DMS153 (cell line): Measurements from ENCODE around the gene ZEB2.

ENCODE experiments used
- DNase-seq: peaks from one replicate; lab custom pipeline; 2025; lab: John Stamatoyannopoulos, UW

Gene ZEB2

DNA sequence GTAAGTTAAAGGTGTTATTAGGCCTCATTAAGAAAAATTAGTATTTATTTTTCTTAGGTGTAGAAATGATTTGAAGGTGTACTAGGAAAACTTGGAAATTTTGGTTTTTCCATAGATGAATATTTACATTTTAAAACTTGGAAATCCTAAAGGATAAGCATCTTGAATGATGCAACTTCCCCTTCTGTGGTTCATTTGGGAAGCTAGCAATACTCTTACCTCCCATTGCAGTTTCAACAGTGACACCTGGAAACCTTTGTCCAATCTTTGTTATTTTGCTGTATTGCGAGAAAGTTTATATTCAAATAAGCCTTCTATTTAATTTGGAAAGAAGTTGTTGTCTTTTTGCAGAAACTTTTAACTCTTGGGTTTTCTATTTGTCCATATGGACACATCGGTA, 68.5 kb downstream of the ZEB2 start:
- no peak for DNase-seq

DNA sequence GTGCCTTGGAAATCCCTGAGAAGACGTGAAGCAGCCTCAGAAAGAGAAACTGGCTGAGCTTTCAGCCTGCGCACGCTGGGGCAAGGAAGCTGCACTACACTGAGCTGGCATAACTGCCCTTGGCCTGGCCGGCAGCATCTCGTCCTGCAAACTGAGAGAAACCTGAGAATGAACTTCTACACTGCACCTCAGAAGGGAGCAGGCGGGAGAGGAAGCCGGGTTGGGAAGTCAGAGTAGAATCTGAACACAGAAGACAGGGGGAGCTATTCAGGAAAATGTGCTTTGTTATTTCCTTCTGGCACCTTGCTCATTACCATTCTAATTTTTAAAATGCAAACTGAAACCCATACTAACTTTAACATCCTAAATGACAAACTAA, 70.9 kb downstream of the ZEB2 start:
- DNase-seq: no peak

DNA sequence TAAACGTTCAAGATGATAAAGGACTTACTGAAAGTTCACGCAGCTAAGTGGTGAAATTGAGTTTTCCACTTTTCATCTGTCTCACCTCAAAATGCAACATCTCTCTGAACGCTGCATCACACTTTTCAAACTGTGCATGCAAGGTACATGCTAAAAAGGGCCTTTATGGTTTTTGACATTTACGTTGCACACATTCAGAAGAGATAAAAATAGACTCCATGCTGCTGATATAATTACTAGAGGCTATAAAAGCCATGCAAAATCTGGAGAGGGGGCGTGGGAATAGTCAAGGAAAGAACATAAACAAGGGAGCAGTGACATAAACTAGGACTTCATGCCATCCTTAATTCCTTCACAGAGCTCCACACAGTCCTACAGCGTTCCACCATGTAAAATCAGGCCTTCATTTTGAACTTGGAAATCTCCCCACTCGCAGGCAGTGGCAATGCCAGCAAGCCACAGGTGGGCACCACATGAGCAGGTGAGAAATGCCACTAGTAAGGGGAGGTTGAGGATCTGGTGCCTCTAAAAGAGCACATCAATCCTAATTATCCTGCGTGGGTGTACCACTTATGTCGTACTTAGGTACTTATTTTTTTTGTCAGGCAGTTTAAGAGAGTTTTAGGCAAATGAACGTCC, 71.4 kb downstream of the ZEB2 start:
- no peak for DNase-seq

DNA sequence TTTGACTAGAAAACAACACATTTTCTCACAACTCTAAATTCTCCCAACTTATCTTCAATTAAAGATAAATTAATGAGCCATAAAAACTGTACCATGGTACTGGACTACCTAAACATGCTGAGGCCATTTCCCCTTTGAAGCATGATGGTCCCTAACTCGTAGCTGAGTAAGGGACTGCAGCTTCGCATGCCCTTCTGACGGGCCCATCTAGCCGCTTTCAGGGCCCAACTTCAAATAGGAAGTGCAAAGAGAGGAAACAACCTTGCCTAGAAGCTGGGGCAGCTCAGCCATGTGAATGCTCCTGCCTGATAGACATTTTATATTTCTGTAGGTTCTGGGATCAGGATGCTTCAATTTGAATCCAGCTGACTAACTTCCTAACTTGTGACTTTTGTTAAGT, 72.4 kb downstream of the ZEB2 start:
- no peak for DNase-seq

DNA sequence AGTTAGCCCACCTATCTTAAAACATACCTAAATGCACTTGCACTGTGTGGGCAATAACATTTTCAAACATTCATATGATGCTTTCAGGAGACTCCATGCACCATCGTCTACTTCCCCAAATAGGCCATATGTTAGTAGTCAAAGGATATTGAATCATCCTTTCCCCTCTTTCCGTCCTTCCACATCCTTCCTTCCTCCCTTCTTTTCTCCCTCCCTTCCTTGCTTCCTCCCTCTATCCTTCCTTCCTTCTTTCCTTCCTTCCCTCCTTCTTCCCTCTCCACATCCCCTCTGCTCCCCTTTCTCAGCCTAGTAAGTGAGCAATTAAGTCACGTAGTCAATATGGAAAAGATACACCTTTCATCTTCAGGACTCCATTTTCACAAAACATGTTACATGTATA, 73.8 kb downstream of the ZEB2 start:
- DNase-seq: no peak

DNA sequence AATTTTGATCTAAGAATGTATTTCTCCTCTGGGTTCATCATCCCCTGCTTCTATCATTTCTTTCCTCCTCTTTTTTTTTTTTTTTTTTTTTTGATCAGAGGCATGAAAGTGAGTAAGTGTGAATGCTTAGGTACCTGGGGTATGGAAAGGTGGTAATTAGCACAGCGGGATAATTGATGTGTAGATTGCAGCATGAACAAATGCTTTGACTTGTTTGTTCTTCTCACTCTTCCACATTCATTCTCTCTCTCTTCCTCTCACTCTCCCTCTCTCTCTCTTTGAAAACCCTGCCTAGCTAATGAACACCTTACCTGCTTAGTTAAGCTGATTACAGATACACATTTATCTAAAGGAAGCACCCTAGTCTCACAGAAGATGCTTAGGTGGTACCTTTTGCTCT, 74.7 kb downstream of the ZEB2 start:
- DNase-seq: no peak

DNA sequence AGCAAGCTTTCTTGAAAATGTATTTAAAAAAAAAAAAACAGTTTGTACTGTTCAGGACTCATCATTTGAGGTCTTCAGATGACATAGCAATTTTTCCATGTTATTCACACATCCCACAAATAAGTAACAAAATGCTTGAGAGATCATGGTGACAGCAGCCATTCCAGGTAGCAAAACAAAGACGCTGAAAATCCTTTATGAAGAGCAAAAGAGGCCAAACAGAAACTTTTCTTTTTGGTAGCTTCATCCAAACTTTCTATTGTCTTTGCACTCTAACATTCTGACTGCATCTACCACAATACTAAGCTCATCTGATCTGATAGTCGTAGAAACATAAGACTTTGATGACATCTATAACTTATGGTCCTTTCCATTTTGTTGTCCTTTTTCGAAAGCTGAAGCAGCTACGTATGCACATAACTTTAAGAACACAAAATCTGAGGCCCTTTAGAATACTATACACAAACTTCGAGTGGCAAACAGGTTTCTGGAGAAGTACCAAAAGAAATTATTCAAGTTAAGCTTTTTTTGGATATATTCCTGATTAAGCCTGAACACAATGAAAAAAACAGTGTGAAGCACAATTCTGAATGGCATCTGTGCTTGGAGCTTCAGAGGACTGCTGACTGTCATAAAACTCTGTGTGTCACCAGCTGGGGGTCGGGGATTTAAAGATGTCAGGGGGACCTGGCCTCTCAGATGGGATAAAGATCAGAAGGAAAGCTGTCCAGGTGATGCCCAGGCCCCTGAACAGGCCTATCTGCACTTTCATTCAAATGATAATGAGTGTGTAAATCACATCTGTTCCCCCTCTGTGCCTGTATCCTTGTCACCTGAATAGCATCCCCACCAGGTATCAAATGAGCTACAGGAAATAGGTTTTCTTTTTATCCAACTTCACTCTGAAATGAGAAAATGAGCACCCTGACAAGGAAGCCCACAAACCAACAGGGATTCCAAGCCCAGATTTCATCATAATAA, 75.8 kb downstream of the ZEB2 start:
- no peak for DNase-seq

DNA sequence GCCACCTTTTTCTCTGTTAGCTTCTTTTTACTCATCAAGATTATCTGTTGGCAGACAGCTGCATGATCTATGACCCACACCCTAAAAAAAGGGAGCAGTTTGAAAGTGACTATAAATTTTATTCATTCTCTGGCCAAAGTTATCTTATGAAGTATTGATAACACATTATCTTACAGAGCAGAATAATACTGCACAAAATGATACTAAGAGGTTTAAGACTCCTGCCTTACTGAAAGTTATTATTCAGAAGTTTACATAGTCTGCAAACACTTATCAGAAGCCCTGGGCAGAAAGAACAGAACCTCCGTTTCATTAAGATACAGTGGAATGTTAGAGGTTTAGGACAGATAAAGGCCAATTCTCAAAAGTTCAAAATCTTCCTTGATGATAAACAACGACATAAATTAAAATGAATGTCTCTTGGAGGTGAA, 78.2 kb downstream of the ZEB2 start:
- no peak for DNase-seq

DNA sequence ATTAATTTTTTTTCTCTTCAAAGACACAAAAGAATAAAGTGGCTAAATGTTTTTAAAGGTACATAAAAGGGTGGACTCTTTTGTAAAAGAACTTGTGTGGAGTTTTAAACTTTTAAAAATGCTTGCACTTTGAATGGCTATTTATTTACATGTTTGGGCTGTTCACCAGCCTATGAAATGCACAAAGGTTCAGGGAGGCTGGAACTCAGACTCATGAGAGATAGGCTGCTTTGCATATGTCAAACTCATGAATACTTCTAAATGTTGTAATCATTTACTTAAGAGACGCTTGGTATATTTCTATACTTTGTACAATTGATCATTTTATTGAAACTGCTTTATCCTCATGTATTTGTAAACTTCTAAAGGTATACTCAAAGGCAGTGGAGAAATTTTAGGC, 79.9 kb downstream of the ZEB2 start:
- no peak for DNase-seq

DNA sequence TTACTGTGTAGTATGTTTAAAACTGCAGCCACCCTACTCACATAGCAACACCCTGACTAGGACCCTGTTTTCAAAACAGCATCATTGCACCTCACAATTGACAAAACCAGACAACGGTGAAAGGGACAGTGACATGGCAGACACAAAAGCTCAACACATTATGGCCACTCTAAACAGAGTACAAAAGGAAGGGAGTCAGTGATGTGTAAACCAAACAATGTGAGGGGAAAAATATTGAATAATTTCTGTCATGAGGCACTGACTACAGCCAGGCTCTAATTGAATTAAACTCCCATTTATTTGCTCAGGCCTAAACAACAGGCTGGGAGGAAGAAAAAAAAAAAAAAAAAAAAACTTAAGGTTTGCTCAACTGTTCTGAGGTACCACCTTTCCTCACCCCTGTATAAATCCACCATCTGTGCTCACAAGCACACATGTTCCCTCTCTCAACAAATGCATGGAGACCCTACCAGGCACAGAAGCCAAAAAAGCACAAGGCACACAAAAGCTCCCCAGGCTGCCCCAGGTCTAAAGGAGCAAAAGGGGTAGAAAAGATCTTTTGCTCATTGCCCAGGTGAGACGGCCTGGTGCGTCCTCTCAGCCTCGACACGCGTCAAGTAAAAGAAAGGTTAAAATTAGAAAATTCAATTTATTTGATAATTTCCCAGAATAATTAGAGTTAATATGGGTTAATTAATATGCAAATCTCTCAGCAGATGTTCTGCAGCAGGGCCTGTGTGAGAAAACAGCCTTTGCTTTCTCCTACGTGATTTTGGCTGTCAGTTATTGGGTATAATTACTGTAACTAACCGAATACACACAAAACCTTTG, 80.9 kb downstream of the ZEB2 start:
- DNase-seq: peak; percentile 62

DNA sequence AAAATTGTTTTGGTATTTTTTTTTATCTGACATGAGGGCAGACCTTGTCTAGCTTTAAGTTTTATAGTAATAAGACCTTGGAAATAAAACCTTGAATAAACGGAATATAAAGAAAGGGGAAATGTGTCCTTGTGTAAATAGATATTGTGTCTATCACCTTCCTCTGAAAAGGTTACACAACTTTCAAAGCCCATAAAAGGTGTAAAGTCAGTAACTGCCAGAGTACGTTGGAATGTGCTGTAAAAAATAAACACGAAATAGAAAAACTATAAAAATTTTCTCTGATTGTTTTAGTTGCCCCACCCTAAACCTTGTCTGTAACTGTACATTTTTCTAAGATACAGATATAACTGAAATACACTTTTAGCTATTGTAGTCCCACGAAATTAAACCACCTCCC, 82.3 kb downstream of the ZEB2 start:
- no peak for DNase-seq

DNA sequence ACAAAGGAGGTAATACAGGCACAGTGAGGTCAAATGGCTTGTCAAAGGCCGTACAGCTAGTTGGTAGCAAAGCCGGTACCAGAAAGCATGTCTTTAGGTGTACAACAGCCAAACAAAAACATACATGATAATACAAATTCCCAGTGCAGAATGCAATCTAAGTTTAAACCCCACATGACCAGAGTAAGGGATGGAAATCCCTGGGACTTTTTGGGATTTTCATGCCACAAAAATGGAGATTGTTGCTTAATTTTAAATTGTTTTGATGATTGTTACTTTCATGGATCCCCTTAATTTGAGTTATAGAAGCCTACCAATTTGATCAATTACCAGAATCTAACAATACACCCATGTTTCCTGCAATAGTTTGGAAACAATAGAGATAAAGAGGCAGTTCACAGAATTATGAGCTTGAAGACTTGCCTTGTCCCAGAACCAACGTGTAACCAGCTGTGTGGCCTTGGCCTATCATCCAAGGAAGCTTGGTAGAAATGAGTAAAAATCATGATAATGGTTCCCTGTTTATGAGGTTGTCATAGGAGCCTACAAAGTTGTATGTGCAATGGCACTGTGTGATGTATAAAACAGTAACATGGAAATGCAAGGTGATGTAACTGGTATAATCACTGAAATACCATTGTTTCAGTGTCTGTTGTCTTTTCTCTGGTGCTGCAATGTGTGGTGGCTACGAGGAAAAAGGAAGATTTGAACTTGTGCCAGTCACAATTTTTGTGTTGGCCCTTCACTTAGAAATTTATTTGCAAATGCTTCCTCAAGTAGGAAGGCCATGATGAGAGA, 85.3 kb downstream of the ZEB2 start:
- no peak for DNase-seq

DNA sequence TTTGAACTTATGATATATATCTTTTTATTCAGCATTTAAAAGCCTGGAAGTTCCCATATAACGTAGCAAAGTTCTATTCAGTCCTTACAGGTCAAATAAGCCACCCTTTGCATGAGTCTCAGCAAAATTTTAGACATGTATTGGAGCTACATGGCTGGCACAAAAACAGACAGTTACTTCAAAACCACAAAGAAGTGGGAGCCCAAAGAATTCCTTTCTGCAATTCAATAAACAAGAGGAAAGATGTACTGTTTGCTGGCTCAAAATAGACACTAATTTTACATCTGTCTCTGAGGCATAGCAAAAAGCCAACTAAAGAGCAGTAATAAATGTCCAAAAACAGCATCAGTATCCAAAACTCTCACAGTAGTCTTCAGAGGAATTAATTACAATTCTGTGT, 87.0 kb downstream of the ZEB2 start:
- no peak for DNase-seq

DNA sequence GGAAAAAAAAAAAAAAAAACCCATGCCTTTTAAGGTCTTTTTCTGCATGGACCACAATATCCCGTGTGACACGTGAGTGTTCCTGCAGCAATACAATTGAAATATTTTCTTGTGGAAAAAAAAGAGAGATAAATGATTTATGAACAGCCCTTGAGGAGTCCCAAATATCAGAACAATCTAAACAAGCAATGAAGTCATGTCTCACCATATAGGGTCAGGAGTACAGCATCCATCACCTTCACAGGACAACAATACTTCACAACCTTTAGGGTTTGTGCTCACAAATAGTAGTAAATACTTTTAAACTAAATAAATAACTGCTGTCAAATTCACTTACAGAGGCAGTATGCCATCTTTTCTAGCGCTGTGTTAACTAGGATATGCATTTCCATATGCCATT, 87.9 kb downstream of the ZEB2 start:
- no peak for DNase-seq

DNA sequence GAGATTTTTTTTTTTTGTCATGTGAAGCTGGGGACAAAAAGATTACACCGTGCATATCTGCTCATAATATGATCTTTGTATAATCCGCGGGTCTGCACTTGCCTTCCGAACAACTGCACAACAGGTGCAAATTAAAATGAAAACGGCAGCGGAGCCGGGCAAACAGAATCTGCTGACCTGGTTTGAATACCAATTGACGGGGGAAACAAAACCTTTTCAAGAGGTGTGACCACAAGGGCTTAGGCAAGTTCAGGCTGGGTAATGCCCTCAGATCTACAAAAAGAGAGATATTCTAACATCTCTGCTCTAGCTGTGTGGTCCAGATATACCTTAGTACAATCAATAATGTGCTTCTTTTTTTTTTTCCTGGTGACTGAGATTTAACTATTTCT, 88.5 kb downstream of the ZEB2 start:
- peak; percentile 68 for DNase-seq

DNA sequence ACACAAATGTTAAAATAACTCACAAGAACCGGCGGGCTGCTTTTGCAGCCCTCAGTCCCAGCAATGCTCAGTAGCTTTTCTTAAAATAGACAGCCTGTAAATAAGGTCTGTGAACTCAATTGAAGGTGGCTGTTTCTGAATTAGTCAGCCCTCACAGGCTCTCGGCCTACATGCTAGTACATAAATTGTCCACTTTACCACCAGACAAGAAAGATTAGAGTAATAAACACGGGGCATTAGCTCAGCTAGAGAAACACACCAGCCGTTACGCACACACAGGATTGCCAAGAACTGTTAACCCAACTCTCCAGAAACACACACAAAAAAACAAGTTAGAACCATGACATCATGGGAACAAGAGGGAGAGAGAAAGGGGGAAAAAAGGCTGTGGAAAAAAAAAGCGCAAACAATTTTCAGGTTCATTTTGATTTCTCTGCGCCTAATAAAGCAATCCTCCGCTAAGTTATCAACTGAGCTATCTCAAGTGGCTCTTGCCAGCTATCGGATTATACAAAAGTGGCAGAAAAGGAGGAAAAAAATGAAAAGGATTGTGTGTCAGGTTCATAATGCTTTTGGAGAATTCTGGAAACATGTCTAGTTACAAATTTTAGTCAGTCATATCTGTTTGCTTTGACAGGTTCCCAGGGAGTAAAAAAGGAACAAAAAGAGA, 89.1 kb downstream of the ZEB2 start:
- no peak for DNase-seq

DNA sequence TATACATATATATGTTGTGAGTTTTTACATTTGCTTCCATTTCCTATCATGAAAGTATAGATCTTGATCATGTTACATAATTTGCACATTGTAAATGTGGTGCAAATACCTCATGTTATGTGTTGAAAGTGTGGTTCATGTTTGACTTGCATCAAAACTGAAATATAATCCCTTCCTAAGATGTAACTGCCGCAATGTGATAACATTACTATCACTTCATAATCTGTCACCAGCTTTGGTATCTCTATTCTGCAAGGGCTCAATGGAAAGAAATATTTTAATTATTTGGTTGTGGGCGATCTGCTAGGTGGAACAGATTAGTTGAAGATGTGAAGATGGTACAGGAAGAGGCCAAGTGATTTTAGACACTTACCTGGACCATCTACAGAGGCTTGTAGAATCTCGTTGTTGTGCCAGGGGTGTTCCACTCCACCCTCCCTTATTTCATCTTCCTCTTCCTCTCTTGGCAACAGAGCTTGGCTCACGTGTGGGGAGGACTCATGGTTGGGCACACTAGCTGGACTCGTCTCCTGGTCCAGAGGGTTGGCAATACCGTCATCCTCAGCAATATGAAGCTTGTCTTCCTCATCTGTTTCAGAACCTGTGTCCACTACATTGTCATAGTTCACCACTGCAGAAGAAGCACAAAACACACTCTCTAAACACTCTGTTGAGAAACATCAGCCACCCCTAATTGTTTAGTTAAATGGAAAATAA, 90.4 kb downstream of the ZEB2 start:
- DNase-seq: no peak

DNA sequence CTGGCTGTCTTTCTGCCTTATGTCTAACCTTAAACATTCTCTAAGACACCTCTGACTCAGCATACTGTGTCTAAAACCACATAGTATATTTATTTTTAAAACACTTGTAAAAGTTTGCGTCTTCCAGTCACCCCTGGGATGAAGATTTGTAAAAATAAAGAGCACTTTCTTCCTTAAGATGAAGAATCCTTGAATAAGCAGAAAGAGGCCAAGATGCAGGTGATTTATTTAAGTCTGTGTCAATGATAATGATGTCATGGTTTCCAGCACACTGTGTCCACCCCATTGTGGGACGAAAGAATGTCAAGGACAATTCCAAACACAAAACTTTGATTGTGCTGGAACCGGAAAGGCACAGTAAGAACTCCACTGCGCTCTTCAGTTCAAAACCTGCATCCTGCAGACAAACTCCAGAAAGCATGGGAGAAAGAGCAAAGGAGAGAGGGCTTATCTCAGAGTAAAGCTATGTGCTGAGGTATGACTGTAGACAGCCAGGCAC, 92.9 kb downstream of the ZEB2 start:
- no peak for DNase-seq

DNA sequence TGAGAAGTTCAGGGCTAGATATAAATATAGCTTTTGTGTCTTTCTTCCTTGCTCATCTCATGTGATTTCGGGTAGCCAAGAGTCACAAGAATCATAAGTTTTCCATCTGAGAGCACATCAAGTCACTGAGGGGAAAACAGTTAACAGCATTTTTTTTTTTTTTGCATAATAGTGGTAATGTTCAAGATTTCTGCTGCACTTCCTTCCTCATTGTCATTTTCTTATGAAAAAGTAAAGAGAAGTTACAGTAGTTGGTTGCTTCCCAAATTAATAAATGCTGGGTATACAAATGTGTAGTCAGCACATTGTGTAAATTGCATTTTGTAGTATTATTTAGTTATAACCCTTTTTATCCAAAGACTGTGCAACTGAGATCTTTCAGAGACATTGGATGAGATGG, 93.6 kb downstream of the ZEB2 start:
- DNase-seq: no peak

DNA sequence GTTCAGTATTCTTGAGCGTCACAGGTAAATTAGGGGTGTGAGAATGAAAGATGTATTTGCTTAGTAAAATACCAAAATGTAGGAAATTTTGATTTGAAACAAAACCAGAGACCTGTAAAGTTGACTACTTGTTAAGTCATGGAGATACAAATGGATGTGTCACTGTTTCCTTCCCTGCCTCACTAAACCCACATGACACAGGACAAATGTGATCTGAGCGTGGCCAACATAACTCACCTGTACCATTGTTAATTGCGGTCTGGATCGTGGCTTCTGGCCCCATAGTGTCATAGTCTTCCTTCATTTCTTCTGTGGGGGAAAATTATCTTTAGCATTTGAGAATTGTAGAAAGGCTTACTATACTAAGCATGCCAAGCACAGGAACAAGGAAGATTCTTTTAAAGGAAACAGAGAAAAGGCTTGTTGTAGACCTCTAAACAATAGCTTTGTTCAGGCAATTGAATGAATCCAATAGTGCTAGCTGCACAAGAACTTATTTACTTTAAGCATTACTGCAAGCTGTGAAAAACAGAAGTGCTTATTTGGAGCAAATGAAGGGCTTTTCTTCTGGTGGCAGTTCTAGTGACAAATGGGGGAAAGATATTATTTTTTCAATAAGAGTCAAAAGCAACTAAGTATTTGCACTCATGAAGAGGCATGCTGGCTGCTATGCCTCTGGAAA, 95.2 kb downstream of the ZEB2 start:
- DNase-seq: no peak
